BLaER1 treated with 17β-estradiol and CSF1 and Interleukin-3, amounts not matched to agents 10 nM and 100 nM (cell line): ENCODE results near the gene PITX1.

Source experiments
- H3K27ac ChIP-seq, 11 experiments: shearing (Covaris generic); formaldehyde crosslinking; 2 replicates each; pipeline ENCODE4 v1.8.1; 2022
- H3K27me3 ChIP-seq, 11 experiments: shearing (Covaris generic); formaldehyde crosslinking; 2 replicates each; pipeline ENCODE4 v1.8.1; 2022
- H3K36me3 ChIP-seq, 11 experiments: shearing (Covaris generic); formaldehyde crosslinking; 2 replicates each; pipeline ENCODE4 v1.8.1; 2022
- H3K4me1 ChIP-seq, 10 experiments: shearing (Covaris generic); formaldehyde crosslinking; 2 replicates each; pipeline ENCODE4 v1.8.1; 2022
- H3K4me2 ChIP-seq, 11 experiments: shearing (Covaris generic); formaldehyde crosslinking; 2 replicates each; pipeline ENCODE4 v1.8.1; 2022
- H3K4me3 ChIP-seq, 10 experiments: shearing (Covaris generic); formaldehyde crosslinking; 2 replicates each; pipeline ENCODE4 v1.8.1; 2022
- H3K9ac ChIP-seq, 11 experiments: shearing (Covaris generic); formaldehyde crosslinking; 2 replicates each; pipeline ENCODE4 v1.8.1; 2022
- H3K9me3 ChIP-seq, 11 experiments: shearing (Covaris generic); formaldehyde crosslinking; replicated peaks in 1 of 11; 2 replicates each; pipeline ENCODE4 v1.8.1; 2022
- H4K20me1 ChIP-seq, 11 experiments: shearing (Covaris generic); formaldehyde crosslinking; 2 replicates each; pipeline ENCODE4 v1.8.1; 2022
- Cebpa-rat ChIP-seq, 11 experiments: shearing (Covaris generic); IDR thresholded peaks; 2 replicates each; pipeline ENCODE4 v1.8.1; 2022

The PITX1 gene

GRCh38 chr5:135030123-135030955 lies 3.7 kb downstream of the PITX1 start:
- H4K20me1 ChIP-seq, result peaks cover 0 to 66% (median 40%) of the 10 kb centered on the region in 11 experiments; a peak in 17 of 22 replicates
- no peak for TF ChIP-seq Cebpa-rat (IDR thresholded peaks at IDR 0.05)
- H3K27ac ChIP-seq, result no peak overlapping the region
- peaks cover 0 to 13% (median 6%) of the 10 kb centered on the region in 10 experiments; a peak in 16 of 20 replicates for H3K4me1 ChIP-seq
- no peak overlapping the region for H3K4me2 ChIP-seq
- no peaks in the 10 kb centered on the region for H3K36me3 ChIP-seq
- H3K27me3 ChIP-seq, result peaks cover 85 to 94% (median 92%) of the 10 kb centered on the region in 11 experiments
- H3K9ac ChIP-seq, result no peak overlapping the region
- peaks cover 26 to 46% (median 32%) of the 10 kb centered on the region in 11 experiments for H3K9me3 ChIP-seq
- 0 out of 20 replicates have a peak overlapping the region, but pooled peaks of 1 of the 10 experiments have one; percentile 8 for H3K4me3 ChIP-seq

GRCh38 chr5:135029477-135030122 lies 4.4 kb downstream of the PITX1 start:
- peaks cover 0 to 58% (median 32%) of the 10 kb centered on the region in 11 experiments; a peak in 17 of 22 replicates for H4K20me1 ChIP-seq
- H3K27ac ChIP-seq, result no peak overlapping the region

GRCh38 chr5:135028791-135029476 lies 5.1 kb downstream of the PITX1 start:
- Histone ChIP-seq H3K4me3 (peak overlapping the region in 2 of 10 experiments; percentile 3 to 5; a peak in 1 of 20 replicates), H3K27me3 (peaks cover 72 to 80% (median 78%) of the 10 kb centered on the region in 11 experiments)

More at GRCh38 chr5:135029477-135030122, 4.4 kb downstream of the PITX1 start:
- H3K9me3 ChIP-seq, result peaks cover 26 to 46% (median 32%) of the 10 kb centered on the region in 11 experiments
- no peak overlapping the region for H3K9ac ChIP-seq
- no peak for TF ChIP-seq Cebpa-rat (IDR thresholded peaks at IDR 0.05)
- H3K4me2 ChIP-seq, result no peak overlapping the region
- peaks cover 78 to 87% (median 85%) of the 10 kb centered on the region in 11 experiments for H3K27me3 ChIP-seq
- peaks cover 0 to 11% (median 6%) of the 10 kb centered on the region in 10 experiments; a peak in 16 of 20 replicates for H3K4me1 ChIP-seq
- no peak overlapping the region; a peak in 1 of 20 replicates for H3K4me3 ChIP-seq
- no peaks in the 10 kb centered on the region for H3K36me3 ChIP-seq

GRCh38 chr5:135027697-135028615 lies 6.1 kb downstream of the PITX1 start:
- Histone ChIP-seq H3K4me1 (no peaks in the 10 kb centered on the region), H3K9me3 (peaks cover 26 to 40% (median 32%) of the 10 kb centered on the region in 11 experiments), H3K36me3 (no peaks in the 10 kb centered on the region), H3K27me3 (peaks cover 63 to 70% (median 68%) of the 10 kb centered on the region in 11 experiments), H4K20me1 (peaks cover 0 to 46% (median 20%) of the 10 kb centered on the region in 11 experiments; a peak in 15 of 22 replicates), H3K4me2 (no peak overlapping the region), H3K9ac (no peak overlapping the region), H3K27ac (no peak overlapping the region), H3K4me3 (no peak overlapping the region)
- no peak for TF ChIP-seq Cebpa-rat (IDR thresholded peaks at IDR 0.05)

More at GRCh38 chr5:135028791-135029476, 5.1 kb downstream of the PITX1 start:
- no peak for TF ChIP-seq Cebpa-rat (IDR thresholded peaks at IDR 0.05)
- H3K27ac ChIP-seq, result no peak overlapping the region
- H3K36me3 ChIP-seq, result no peaks in the 10 kb centered on the region
- H3K9me3 ChIP-seq, result peaks cover 26 to 46% (median 32%) of the 10 kb centered on the region in 11 experiments
- H3K4me2 ChIP-seq, result no peak overlapping the region
- peaks cover 0 to 8% (median 6%) of the 10 kb centered on the region in 10 experiments; a peak in 16 of 20 replicates for H3K4me1 ChIP-seq
- no peak overlapping the region for H3K9ac ChIP-seq
- peaks cover 0 to 55% (median 30%) of the 10 kb centered on the region in 11 experiments; a peak in 16 of 22 replicates for H4K20me1 ChIP-seq

- H3K4me3 ChIP-seq, result no peak overlapping the region
- no peaks in the 10 kb centered on the region for H3K36me3 ChIP-seq
- no peak overlapping the region for H3K27ac ChIP-seq
- H3K9ac ChIP-seq, result no peak overlapping the region
- no peaks in the 10 kb centered on the region for H3K4me1 ChIP-seq
- no peak for TF ChIP-seq Cebpa-rat (IDR thresholded peaks at IDR 0.05)
- H3K27me3 ChIP-seq, result peaks cover 56 to 64% (median 61%) of the 10 kb centered on the region in 11 experiments
- H3K9me3 ChIP-seq, result peaks cover 26 to 37% (median 32%) of the 10 kb centered on the region in 11 experiments
- no peak overlapping the region for H3K4me2 ChIP-seq
- peaks cover 0 to 42% (median 19%) of the 10 kb centered on the region in 11 experiments; a peak in 15 of 22 replicates for H4K20me1 ChIP-seq
Observed at GRCh38 chr5:135027266-135027696, 6.7 kb downstream of the PITX1 start.

GRCh38 chr5:135026645-135027265 lies 7.3 kb downstream of the PITX1 start:
- H3K27me3 ChIP-seq, result peaks cover 51 to 58% (median 56%) of the 10 kb centered on the region in 11 experiments
- H3K27ac ChIP-seq, result no peak overlapping the region
- H4K20me1 ChIP-seq, result peaks cover 0 to 38% (median 17%) of the 10 kb centered on the region in 11 experiments; a peak in 15 of 22 replicates
- no peaks in the 10 kb centered on the region for H3K36me3 ChIP-seq
- no peak for TF ChIP-seq Cebpa-rat (IDR thresholded peaks at IDR 0.05)
- H3K4me2 ChIP-seq, result no peak overlapping the region
- no peak overlapping the region for H3K4me3 ChIP-seq
- H3K4me1 ChIP-seq, result no peaks in the 10 kb centered on the region
- H3K9ac ChIP-seq, result no peak overlapping the region
- peaks cover 26 to 37% (median 32%) of the 10 kb centered on the region in 11 experiments for H3K9me3 ChIP-seq

GRCh38 chr5:135025730-135026644 lies 8.0 kb downstream of the PITX1 start:
- Histone ChIP-seq H3K4me1 (no peaks in the 10 kb centered on the region), H3K9me3 (peaks cover 26 to 34% (median 32%) of the 10 kb centered on the region in 11 experiments), H3K4me3 (no peak overlapping the region), H4K20me1 (peaks cover 0 to 30% (median 11%) of the 10 kb centered on the region in 11 experiments; a peak in 14 of 22 replicates), H3K36me3 (no peaks in the 10 kb centered on the region), H3K27ac (no peak overlapping the region), H3K9ac (no peak overlapping the region), H3K27me3 (peaks cover 43 to 51% (median 48%) of the 10 kb centered on the region in 11 experiments), H3K4me2 (no peak overlapping the region)
- no peak for TF ChIP-seq Cebpa-rat (IDR thresholded peaks at IDR 0.05)
